ENCODE data around the gene RNASE3.
A peak's percentile ranks its signal among the peaks of the same experiment; 100 is the strongest.
"Not testable (repeated sequence)": the region's sequence is repeated elsewhere in the genome, so short reads cannot be mapped to it uniquely, and the experiment has no call there.

The RNASE3 gene

DNA sequence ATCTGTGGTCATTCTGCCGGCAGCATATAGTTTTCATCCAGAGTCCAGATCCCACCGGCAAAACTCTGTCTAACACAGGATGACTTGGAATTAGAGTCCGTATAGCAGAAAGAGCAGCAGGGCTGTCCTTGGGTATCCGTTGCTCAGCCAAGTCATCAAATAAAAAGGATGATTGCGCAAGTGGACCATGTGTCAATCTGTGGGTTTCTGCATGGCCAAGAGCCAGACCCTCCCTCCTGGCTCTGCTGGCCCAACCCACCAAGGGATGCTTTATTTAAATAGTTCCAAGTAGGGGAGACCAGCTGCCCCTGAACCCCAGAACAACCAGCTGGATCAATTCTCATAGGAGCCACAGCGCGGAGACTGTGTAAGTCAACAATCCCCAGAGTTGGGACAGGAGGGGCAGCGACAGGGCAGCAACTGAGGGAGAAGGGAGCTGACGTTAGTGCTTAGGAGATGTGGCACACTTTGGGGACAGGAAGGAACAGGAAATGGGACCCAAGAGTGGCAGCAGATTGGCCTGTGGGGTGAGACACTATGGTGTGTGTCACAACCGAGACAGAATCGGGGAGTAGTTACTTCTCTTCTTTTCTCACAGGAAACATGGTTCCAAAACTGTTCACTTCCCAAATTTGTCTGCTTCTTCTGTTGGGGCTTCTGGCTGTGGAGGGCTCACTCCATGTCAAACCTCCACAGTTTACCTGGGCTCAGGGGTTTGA, 28.0 kb downstream of the RNASE3 start:
- peak; percentile 62 for DNase-seq

DNA sequence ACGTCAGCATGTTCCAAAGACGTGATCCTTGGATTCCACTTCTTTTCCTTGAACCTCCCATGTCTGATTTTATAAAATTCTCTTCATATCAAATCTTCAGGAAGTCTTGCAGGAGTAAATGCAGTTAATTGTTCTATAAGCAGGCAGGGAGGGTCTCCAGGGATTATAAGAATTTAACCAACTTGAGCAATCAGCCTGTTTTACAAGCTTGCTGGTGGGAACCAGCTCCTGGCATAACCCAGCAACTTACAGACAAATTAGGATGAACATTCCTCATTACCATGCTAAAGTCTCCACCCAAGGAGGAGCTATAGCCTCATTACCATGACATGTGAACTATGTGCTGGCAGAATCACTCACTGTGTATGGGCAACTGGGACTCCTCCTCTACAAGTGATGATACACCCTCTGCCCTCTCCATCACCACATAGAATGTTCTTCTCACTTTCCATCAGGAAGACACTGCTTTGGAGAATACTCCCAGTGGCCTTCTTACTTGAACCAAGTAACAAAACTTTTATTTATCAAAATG, 32.6 kb downstream of the RNASE3 start:
- not testable (repeated sequence) for DNase-seq

DNA sequence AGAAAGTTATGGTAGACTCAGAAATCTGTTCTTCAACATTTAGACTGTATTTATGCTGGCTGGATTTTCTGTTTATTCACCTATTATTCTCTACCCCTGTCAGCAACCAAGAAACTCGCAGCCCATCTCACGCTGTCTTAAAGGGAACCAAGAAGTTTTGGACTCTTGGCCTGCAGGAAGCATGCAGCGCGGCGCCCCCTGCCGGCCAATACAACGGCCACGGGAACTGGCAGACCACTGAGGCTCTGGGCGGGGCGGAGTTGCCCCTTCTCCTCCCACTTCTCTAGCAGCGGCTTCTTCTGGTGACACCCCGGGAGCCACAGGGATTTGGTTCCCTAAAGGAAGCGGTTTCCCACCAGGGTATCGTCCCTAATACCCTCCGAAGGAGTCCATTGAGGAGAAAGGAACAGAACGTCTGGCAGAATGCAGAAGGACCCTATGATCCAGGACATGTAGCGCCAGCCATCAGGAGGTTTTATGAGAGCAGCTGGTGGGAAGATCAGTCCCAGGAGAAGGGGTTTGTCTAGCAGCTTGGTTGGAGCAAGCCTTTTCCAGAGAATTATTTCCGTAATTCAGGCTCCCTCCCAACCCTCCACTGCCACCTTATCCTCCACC, 43.1 kb downstream of the RNASE3 start:
- peak; percentile 34 for DNase-seq

DNA sequence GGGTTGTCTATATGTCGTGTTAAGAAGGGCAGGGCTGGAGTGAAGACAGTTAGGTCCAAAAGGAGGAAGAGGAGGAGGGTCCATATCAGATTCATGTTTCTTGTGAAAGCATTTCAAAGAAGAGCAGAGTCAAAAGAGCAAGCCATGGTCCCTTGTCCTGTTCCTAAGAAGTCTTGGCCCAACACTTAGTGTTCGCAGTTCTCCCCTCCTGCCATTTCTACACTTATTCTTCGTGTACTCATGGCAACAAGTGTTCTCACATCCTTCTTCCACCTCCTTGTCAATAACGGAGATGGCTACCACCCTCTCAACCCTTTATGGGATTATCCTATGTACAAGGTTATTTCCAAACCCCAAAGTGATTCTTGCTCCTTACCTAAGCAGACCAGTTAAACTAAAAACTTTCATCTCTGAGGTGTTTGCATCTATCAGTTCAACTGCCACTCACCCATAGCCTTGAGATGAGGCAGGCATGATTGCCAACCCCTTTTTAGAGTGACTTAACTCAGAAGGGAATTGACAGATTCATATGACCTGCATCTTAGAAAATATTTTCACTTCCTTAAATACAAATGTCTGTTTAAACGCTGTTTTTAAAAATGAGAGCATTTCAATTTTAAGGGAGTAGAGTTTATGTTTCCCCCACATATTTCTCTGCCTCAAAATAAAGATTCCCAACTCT, 44.3 kb downstream of the RNASE3 start:
- DNase-seq = peak; percentile 71
